Measurements from ENCODE around the gene PTPRG.

Gene PTPRG

GRCh38 chr3:62024882-62025281 lies 463.5 kb downstream of the PTPRG start:
- no peak overlapping the region for H3K9ac ChIP-seq (ENCODE audit: low read depth, low read length, poor library complexity, severe bottlenecking)
- no peaks in the 10 kb centered on the region for H4K20me1 ChIP-seq (ENCODE audit: insufficient read depth, low read length, poor library complexity, severe bottlenecking)
- no peak overlapping the region for H3K4me3 ChIP-seq (ENCODE audit: low read length, poor library complexity, severe bottlenecking)
- H3K27me3 ChIP-seq (ENCODE audit: insufficient read depth, low read length, poor library complexity, severe bottlenecking): no peaks in the 10 kb centered on the region
- H3K36me3 ChIP-seq (ENCODE audit: insufficient read depth, low read length): no peaks in the 10 kb centered on the region
- H3K4me1 ChIP-seq (ENCODE audit: insufficient read depth, low read length, poor library complexity, severe bottlenecking): no peaks in the 10 kb centered on the region
- H3K4me2 ChIP-seq (ENCODE audit: low read depth, low read length, poor library complexity, severe bottlenecking): no peak overlapping the region
- H3K79me2 ChIP-seq (ENCODE audit: insufficient read depth, low read length): no peaks in the 10 kb centered on the region
- TF ChIP-seq CTCF (conservative IDR thresholded peaks at IDR 0.05; ENCODE audit: low read length) (no peak), EZH2phosphoT487 (IDR thresholded peaks at IDR 0.05; ENCODE audit: borderline replicate concordance) (no peak)
- no peaks in the 10 kb centered on the region for H3K9me3 ChIP-seq (ENCODE audit: insufficient read depth, low read depth, low read length)
- H3F3A ChIP-seq (ENCODE audit: low read depth): no peaks in the 10 kb centered on the region
- H3K9me2 ChIP-seq (replicated peaks; ENCODE audit: low read depth, low read length): 0 out of 2 replicates have a peak, but pooled peaks cover 4% of the 10 kb centered on the region
- no peak overlapping the region for H2AFZ ChIP-seq (ENCODE audit: low read length)

- Histone ChIP-seq H3K9ac (ENCODE audit: low read depth, low read length, poor library complexity, severe bottlenecking) (no peak overlapping the region), H3K27me3 (ENCODE audit: insufficient read depth, low read length, poor library complexity, severe bottlenecking) (no peaks in the 10 kb centered on the region), H3K36me3 (ENCODE audit: insufficient read depth, low read length) (no peaks in the 10 kb centered on the region), H3K79me2 (ENCODE audit: insufficient read depth, low read length) (no peaks in the 10 kb centered on the region), H3K4me2 (ENCODE audit: low read depth, low read length, poor library complexity, severe bottlenecking) (no peak overlapping the region), H3K9me2 (replicated peaks; ENCODE audit: low read depth, low read length) (0 out of 2 replicates have a peak, but pooled peaks cover 4% of the 10 kb centered on the region), H3K4me3 (ENCODE audit: low read length, poor library complexity, severe bottlenecking) (no peak overlapping the region), H3K4me1 (ENCODE audit: insufficient read depth, low read length, poor library complexity, severe bottlenecking) (no peaks in the 10 kb centered on the region), H2AFZ (ENCODE audit: low read length) (no peak overlapping the region), H3F3A (ENCODE audit: low read depth) (no peaks in the 10 kb centered on the region), H4K20me1 (ENCODE audit: insufficient read depth, low read length, poor library complexity, severe bottlenecking) (no peaks in the 10 kb centered on the region), H3K9me3 (ENCODE audit: insufficient read depth, low read depth, low read length) (no peaks in the 10 kb centered on the region)
- TF ChIP-seq CTCF (conservative IDR thresholded peaks at IDR 0.05; ENCODE audit: low read length) (no peak), EZH2phosphoT487 (IDR thresholded peaks at IDR 0.05; ENCODE audit: borderline replicate concordance) (no peak)
Observed at GRCh38 chr3:62025913-62026312, 464.5 kb downstream of the PTPRG start.

GRCh38 chr3:62027241-62027640 lies 465.9 kb downstream of the PTPRG start:
- Histone ChIP-seq H3K4me2 (ENCODE audit: low read depth, low read length, poor library complexity, severe bottlenecking) (no peak overlapping the region), H3K79me2 (ENCODE audit: insufficient read depth, low read length) (no peaks in the 10 kb centered on the region), H3K9me3 (ENCODE audit: insufficient read depth, low read depth, low read length) (no peaks in the 10 kb centered on the region), H4K20me1 (ENCODE audit: insufficient read depth, low read length, poor library complexity, severe bottlenecking) (no peaks in the 10 kb centered on the region), H3K4me3 (ENCODE audit: low read length, poor library complexity, severe bottlenecking) (no peak overlapping the region), H3F3A (ENCODE audit: low read depth) (no peaks in the 10 kb centered on the region), H3K9me2 (replicated peaks; ENCODE audit: low read depth, low read length) (0 out of 2 replicates have a peak, but pooled peaks cover 4% of the 10 kb centered on the region), H2AFZ (ENCODE audit: low read length) (no peak overlapping the region), H3K9ac (ENCODE audit: low read depth, low read length, poor library complexity, severe bottlenecking) (no peak overlapping the region), H3K36me3 (ENCODE audit: insufficient read depth, low read length) (no peaks in the 10 kb centered on the region), H3K27me3 (ENCODE audit: insufficient read depth, low read length, poor library complexity, severe bottlenecking) (no peaks in the 10 kb centered on the region), H3K4me1 (ENCODE audit: insufficient read depth, low read length, poor library complexity, severe bottlenecking) (no peaks in the 10 kb centered on the region)
- no peak for TF ChIP-seq EZH2phosphoT487 (IDR thresholded peaks at IDR 0.05; ENCODE audit: borderline replicate concordance)
- no peak for TF ChIP-seq CTCF (conservative IDR thresholded peaks at IDR 0.05; ENCODE audit: low read length)

Measured in Loucy (cell line).